Inferior parietal cortex (tissue), 1 donor: ENCODE results near the gene DBNDD1.

Experiments used
- DNase-seq: peaks from one replicate; pipeline ENCODE4 v3.0.0-alpha.2; 2016; ENCODE audit errors: extremely low spot score

DBNDD1 gene

DNA sequence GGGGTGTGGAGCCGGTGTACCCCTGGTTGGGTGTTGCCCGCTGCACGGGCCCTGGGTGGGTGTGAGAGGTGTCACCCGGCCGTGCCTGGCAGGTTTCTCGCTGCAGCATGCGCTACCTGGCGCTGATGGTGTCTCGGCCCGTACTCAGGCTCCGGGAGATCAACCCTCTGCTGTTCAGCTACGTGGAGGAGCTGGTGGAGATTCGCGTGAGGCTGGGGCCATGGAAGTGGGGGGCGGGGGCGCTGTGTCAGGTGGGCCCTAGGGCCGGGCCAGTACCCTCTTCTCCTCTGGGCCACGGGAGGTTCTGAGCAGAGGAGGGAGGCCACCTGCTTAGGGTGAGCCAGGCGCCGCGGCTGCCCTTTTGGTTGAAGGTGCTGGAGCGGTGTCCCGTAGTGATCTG, 57.3 kb downstream of the DBNDD1 start:
- DNase-seq = no peak

DNA sequence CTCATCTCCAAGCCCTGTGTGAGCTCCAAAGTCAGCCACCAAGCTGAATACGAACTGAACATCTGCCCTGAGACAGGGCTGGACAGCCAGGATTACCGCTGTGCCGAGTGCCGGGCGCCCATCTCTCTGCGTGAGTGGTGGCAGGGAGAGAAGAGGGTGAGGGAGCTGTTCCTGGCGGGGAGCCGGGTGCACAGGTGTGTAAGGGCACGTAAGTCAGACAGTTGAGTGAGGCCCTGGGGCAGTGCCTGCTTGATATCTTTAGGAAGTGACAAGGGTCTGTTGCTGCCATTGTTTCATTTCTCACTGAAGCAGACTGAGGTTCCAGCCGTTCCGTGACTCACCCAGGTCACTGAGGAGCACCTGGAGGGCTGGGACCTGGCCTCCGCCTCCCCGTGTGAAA, 58.3 kb downstream of the DBNDD1 start:
- no peak for DNase-seq

DNA sequence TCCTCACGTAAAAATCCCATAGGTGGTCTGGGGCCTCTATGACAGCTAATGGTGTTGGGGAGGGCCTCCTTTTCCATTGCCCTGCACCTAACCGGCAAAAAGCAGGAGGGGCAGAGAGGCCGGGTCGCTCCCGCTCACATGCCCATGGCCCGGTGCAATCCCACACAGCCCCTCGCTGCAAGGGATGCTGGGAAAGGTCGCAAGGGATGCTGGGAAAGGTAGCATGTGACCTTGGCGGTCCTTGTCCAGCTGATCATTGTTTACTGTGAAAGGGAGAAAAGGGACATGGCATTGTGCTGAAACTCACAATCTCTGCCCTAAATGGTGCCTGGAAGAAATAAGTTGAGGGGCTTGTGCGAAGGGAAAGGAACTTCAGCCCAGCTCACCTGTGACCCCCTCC, 60.7 kb downstream of the DBNDD1 start:
- no peak for DNase-seq

DNA sequence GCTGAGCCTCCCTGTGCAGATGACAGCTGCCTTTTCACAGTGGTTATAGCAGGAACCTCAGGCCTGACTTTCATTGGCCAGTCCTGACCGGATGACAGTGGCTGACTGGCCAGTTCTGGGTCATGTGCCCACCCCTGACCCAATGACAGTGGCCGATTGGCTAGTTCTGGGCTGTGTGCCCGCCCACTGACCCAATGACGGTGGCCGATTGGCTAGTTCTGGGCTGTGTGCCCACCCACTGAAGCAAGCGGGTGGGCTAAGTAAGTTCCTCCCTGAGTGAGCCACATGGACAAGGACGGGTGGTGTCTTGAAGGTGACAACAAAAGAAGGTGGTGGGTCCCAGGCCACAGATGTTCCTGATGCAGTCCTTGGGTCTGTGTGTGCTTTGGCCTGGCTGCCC, 61.2 kb downstream of the DBNDD1 start:
- DNase-seq = no peak

DNA sequence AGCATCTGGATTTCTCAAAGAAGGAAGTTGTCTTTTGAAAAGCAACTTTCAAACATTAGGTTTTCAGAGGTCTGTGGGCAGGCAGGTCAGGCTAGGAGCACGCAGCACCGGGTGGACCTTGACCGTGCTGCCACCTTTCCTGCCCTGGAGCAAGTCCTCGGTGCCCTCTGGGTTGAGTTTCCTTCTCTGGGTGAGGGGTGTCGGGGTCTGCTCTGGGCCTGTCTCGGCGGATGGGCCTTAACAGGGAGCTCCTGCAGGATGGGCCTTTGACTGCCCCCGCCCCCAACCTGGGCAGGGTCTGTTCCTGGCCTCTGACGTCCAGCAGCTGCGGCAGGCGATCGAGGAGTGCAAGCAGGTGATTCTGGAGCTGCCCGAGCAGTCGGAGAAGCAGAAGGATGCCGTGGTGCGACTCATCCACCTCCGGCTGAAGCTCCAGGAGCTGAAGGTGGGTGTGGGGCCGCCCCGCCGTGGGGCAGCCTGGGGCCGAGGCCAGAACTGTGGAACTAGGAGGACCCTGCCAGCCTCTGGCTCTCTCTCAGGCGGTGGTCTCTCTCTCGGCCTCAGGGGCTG, 62.0 kb downstream of the DBNDD1 start:
- DNase-seq = no peak

DNA sequence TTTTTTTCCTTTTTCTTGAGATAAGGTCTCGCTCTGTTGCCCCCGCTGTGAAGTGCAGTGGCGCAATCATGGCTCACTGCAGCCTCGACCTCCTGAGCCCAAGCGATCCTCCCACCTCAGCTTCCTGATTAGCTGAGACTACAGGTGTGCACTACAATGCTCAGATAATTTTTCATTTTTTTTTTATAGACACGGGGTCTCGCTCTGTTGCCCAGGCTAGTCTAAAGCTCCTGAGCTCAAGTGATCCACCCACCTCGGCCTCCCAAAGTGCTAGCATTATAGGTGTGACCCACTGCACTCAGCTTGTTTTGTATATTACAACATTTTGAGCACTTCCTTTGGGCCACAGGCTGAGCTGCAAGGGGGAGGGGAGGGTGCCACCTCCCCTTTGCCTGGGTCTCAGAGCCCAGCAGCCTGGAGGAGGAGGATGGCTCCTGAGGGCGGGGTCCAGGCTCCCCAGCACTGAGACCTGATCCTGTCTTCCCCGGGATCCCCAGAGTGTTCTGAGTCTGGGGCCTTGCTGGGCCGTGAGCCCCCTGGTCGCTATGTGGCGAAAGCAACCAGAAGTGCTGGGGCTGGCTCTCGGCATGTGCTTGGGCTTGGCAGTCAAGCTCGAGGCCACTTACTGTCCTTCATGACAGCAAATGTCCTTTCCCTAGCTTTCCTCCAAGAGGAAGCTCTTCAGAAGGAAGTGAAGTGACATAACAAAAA, 62.6 kb downstream of the DBNDD1 start:
- DNase-seq = no peak

DNA sequence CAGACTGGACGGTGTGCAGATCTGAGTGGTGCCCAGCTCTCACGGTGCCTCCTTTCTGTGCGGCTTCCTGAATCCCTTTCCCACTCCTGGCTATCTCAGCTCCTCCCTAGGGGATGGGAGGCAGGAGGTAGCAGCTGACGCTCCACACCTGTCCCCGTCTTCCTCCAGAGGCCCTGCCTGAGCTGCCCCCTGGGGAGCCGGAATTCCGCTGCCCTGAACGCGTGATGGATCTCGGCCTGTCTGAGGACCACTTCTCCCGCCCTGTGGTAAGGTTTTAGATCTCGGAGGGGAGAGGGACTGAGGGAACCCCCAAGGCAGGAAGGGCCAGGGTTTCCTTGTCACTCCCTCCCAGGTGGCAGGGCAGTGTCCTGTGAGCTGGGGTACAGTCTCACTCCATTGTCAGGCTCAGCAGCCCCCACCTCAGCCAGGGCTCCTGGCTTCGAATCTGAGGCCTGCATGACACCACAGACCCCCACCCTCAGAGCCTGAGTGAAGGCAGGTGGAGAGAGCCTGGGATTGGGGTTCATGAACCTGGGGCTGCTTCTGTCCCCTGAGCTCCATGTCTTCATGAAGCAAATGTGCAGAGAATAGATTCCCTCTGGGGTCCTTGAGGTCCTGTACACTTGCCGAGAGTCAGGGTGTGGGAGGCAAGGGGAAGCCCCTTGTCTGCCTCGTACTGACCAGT, 64.1 kb downstream of the DBNDD1 start:
- no peak for DNase-seq
